Colonic mucosa (tissue), 4 donors: ENCODE results near the gene ARHGAP32. TPM values are rescaled to one million over a fixed set of nuclear protein-coding genes. Genes with fewer than 3 reads are reported as not detected.

Experiments used
- DNase-seq: peaks from one replicate; pipeline ENCODE4 v3.0.0-alpha.2; 2020
- H3K27ac ChIP-seq: fragments of 200-600 bp; one replicate; pipeline ENCODE4 v1.8.0; 2021
- H3K27me3 ChIP-seq: fragments of 200-600 bp; one replicate; pipeline ENCODE4 v1.8.0; 2021
- H3K36me3 ChIP-seq: fragments of 200-600 bp; one replicate; pipeline ENCODE4 v1.8.0; 2021
- H3K4me1 ChIP-seq: fragments of 200-600 bp; one replicate; pipeline ENCODE4 v1.8.0; 2021; ENCODE audit warnings: mild to moderate bottlenecking
- H3K4me3 ChIP-seq: fragments of 200-600 bp; one replicate; pipeline ENCODE4 v1.8.0; 2021
- H3K9ac ChIP-seq, 2 donors: one replicate each; pipeline ENCODE4 v1.7.0; 2013; ENCODE audit warnings: control low read depth in 2 of 2, low read depth in 2 of 2, low read length in 2 of 2
- H3K9me3 ChIP-seq: fragments of 200-600 bp; one replicate; pipeline ENCODE4 v1.8.0; 2021
- CTCF ChIP-seq: fragments of 200-600 bp; IDR thresholded peaks from one replicate; pipeline ENCODE4 v1.8.0; 2022; ENCODE audit warnings: antibody characterized with exemption, mild to moderate bottlenecking
- intact Hi-C: fragments of 100-400 bp; cut with DNase I; formaldehyde crosslinking; loops from one replicate; pipeline ENCODE4 v1.14.1; 2022
- total RNA-seq, 2 donors: library from RNA; stranded (reverse); fragmentation: NEBNext Ultra II Directional in 1 of 2; extraction: Animal tissue kit (Norgen Biotek cat#: 25700) in 1 of 2; gene quantifications; one replicate each; pipeline ENCODE4 v1.2.1, GENCODE V29; 2021
- donor health status: healthy.
- donor health status: DM: no; HTN: no; CAD: no.
- donor health status: DM: no; HTN: no; CAD: no.

The ARHGAP32 gene
- total RNA-seq, 2 donors from 2014 or later, result 52.6 to 65.7 TPM

GRCh38 chr11:128961645-128962044 lies 230.5 kb downstream of the ARHGAP32 start:
- intact Hi-C loops, result no loop called here
- no peak for TF ChIP-seq CTCF

GRCh38 chr11:128957202-128957482 lies 235.0 kb downstream of the ARHGAP32 start:
- Histone ChIP-seq H3K9me3 (no peaks in the 10 kb centered on the region), H3K4me3 (no peak overlapping the region), H3K27ac (no peak overlapping the region), H3K4me1 (no peaks in the 10 kb centered on the region), H3K36me3 (no peaks in the 10 kb centered on the region), H3K27me3 (no peaks in the 10 kb centered on the region), H3K9ac (no peak overlapping the region)
- TF ChIP-seq CTCF, result no peak
- no peak for DNase-seq
- intact Hi-C loops, result loop anchor here (2.0 kb wide), 1 partner anchor 72 kb away; no protein-coding TSS in a partner anchor

More at GRCh38 chr11:128961645-128962044, 230.5 kb downstream of the ARHGAP32 start:
- H3K9me3 ChIP-seq, result no peaks in the 10 kb centered on the region
- no peak overlapping the region for H3K27ac ChIP-seq
- no peaks in the 10 kb centered on the region for H3K36me3 ChIP-seq
- H3K4me3 ChIP-seq, result no peak overlapping the region
- DNase-seq, result no peak
- H3K4me1 ChIP-seq, result no peaks in the 10 kb centered on the region
- no peaks in the 10 kb centered on the region for H3K27me3 ChIP-seq
- no peak overlapping the region for H3K9ac ChIP-seq

GRCh38 chr11:128956401-128957201 lies 235.5 kb downstream of the ARHGAP32 start:
- peak; percentile 50 for TF ChIP-seq CTCF
- H3K9me3 ChIP-seq, result no peaks in the 10 kb centered on the region
- no peaks in the 10 kb centered on the region for H3K27me3 ChIP-seq
- no peak overlapping the region for H3K27ac ChIP-seq
- no peaks in the 10 kb centered on the region for H3K4me1 ChIP-seq
- no peaks in the 10 kb centered on the region for H3K36me3 ChIP-seq
- intact Hi-C loops, result loop anchor here (2.0 kb wide), 1 partner anchor 72 kb away; no protein-coding TSS in a partner anchor
- no peak overlapping the region for H3K9ac ChIP-seq
- H3K4me3 ChIP-seq, result no peak overlapping the region
- peak; percentile 60 for DNase-seq

GRCh38 chr11:128955636-128956035 lies 236.5 kb downstream of the ARHGAP32 start:
- Histone ChIP-seq H3K27ac (no peak overlapping the region), H3K9ac (no peak overlapping the region), H3K9me3 (no peaks in the 10 kb centered on the region), H3K4me1 (no peaks in the 10 kb centered on the region), H3K36me3 (no peaks in the 10 kb centered on the region), H3K4me3 (no peak overlapping the region), H3K27me3 (no peaks in the 10 kb centered on the region)
- no peak for TF ChIP-seq CTCF
- no peak for DNase-seq
- intact Hi-C loops, result loop anchor here (2.0 kb wide), 1 partner anchor 71 kb away; no protein-coding TSS in a partner anchor

- TF ChIP-seq CTCF, result no peak
- intact Hi-C loops, result no loop called here
- DNase-seq, result no peak
- Histone ChIP-seq H3K36me3 (no peaks in the 10 kb centered on the region), H3K9ac (no peak overlapping the region), H3K27me3 (no peaks in the 10 kb centered on the region), H3K4me3 (no peak overlapping the region), H3K27ac (no peak overlapping the region), H3K4me1 (no peaks in the 10 kb centered on the region), H3K9me3 (no peaks in the 10 kb centered on the region)
Observed at GRCh38 chr11:128953151-128953550, 239.0 kb downstream of the ARHGAP32 start.
